Daoy (cell line): Measurements from ENCODE around the gene DAPK1. TPM values are rescaled to one million over a fixed set of nuclear protein-coding genes. Genes with fewer than 3 reads are reported as not detected.

Experiments used
- DNase-seq: peaks from one replicate; pipeline ENCODE4 v3.0.0-alpha.2; 2015; ENCODE audit warnings: low read depth
- total RNA-seq: library from RNA; depleted of rRNA; stranded (reverse); fragments of >200 nt; shearing (Covaris generic); gene quantifications from 2 replicates; pipeline ENCODE4 v1.2.3, GENCODE V29; 2014

DAPK1 gene
- total RNA-seq, 1 experiment from 2014 or later: 31.3 TPM

GRCh38 chr9:87684627-87685219 is 187.1 kb downstream of the DAPK1 start:
- peak; percentile 44 for DNase-seq

GRCh38 chr9:87685441-87685840 is 187.8 kb downstream of the DAPK1 start:
- no peak for DNase-seq

GRCh38 chr9:87685871-87686519 is 188.3 kb downstream of the DAPK1 start:
- no peak for DNase-seq

GRCh38 chr9:87686520-87687090 is 188.9 kb downstream of the DAPK1 start:
- no peak for DNase-seq

- DNase-seq: no peak
Observed at GRCh38 chr9:87687207-87687606, 189.5 kb downstream of the DAPK1 start.

- DNase-seq: no peak
Observed at GRCh38 chr9:87694236-87694755, 196.6 kb downstream of the DAPK1 start.

GRCh38 chr9:87695523-87695922 is 197.9 kb downstream of the DAPK1 start:
- DNase-seq: no peak

- no peak for DNase-seq
Observed at GRCh38 chr9:87696641-87697040, 199.0 kb downstream of the DAPK1 start.

GRCh38 chr9:87698069-87698809 is 200.6 kb downstream of the DAPK1 start:
- DNase-seq: no peak

- no peak for DNase-seq
Observed at GRCh38 chr9:87699835-87700234, 202.2 kb downstream of the DAPK1 start.

- no peak for DNase-seq
Observed at GRCh38 chr9:87701491-87701890, 203.8 kb downstream of the DAPK1 start.

GRCh38 chr9:87701931-87702421 is 204.3 kb downstream of the DAPK1 start:
- DNase-seq: no peak

- DNase-seq: no peak
Observed at GRCh38 chr9:87702921-87703320, 205.3 kb downstream of the DAPK1 start.

GRCh38 chr9:87703636-87704276 is 206.1 kb downstream of the DAPK1 start:
- no peak for DNase-seq

- DNase-seq: no peak
Observed at GRCh38 chr9:87704342-87704741, 206.7 kb downstream of the DAPK1 start.

GRCh38 chr9:87706066-87706739 is 208.5 kb downstream of the DAPK1 start:
- DNase-seq: no peak

GRCh38 chr9:87707805-87708506 is 210.3 kb downstream of the DAPK1 start:
- DNase-seq: no peak

GRCh38 chr9:87708546-87708945 is 210.9 kb downstream of the DAPK1 start:
- no peak for DNase-seq

- DNase-seq: no peak
Observed at GRCh38 chr9:87708986-87709728, 211.5 kb downstream of the DAPK1 start.

- no peak for DNase-seq
Observed at GRCh38 chr9:87710443-87710842, 212.8 kb downstream of the DAPK1 start.
